Uterus (tissue), 2 donors: ENCODE measurements around the gene PCDHA4.
A peak's percentile ranks its signal among the peaks of the same experiment; 100 is the strongest.

Source experiments
- CTCF ChIP-seq, 4 experiments: fragments of 200-600 bp in 2 of 4; fragments of 450-650 bp in 2 of 4; sonication (generic) in 2 of 4; IDR thresholded peaks; one replicate each; pipeline ENCODE4 v1.5.1; 2016 to 2019; ENCODE audit warnings: antibody characterized with exemption in 4 of 4, mild to moderate bottlenecking in 2 of 4, moderate library complexity in 1 of 4
- POLR2A ChIP-seq, 2 donors: fragments of 450-650 bp; IDR thresholded peaks; one replicate each; pipeline ENCODE4 v1.6.1; 2016; ENCODE audit warnings: antibody characterized with exemption in 2 of 2, mild to moderate bottlenecking in 1 of 2, moderate library complexity in 1 of 2

- peak in 2 of 4 experiments; percentile 8 to 27 for TF ChIP-seq CTCF (IDR thresholded peaks at IDR 0.05)
- TF ChIP-seq POLR2A (IDR thresholded peaks at IDR 0.05) = no peak
These were observed 5.4 kb upstream of the PCDHA4 start for GRCh38 chr5:140801494-140801841.
